ENCODE measurements around the gene PEX6. TPM values are rescaled to one million over a fixed set of nuclear protein-coding genes. Genes with fewer than 3 reads are reported as not detected.
A peak's percentile ranks its signal among the peaks of the same experiment; 100 is the strongest.

PEX6 gene
- total RNA-seq, 1 experiment from 2014 or later, result 26.1 TPM

DNA sequence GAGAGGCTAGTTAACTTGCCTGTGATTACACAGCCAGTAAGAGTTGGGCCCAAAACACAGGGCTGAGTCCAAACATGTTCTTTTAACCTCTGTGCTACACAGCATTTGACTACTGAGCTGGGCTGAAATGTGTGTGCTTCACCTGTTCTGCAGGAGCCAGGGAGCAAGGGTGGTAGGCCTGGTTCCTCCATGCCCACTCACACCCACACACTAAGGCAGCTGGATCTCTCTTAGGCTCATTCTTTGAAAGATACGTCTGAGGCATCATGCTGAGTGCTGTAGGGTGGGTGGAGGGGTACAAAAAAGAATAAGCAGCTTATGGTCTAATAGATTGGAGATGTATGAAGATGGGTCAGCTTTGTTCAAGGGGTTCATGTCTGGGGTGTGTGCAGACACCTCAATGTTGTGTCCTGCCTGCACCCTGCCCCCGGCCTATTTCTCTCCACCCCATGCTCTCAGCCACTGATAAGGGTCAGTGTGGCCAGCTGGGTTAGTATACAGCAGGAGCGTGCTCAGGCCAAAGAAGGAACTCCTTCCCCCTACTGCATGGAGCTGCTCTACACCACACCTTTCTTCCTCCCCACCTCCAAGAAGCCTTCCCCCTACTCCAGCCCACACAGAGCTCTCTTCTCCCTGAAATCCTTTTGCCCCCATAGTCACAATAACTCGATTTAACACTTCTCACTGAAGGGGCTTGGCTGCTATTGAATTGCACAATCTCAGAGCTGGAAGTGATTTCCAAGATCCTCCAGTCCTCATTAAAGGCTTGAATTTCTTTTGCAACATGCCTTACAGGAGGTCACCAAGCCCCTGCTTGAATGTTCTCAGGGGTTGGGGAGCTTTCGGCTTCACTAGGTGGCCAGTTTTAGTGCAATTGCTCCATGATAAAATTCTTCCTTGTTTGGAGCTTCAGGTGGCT lies 8.8 kb upstream of the PEX6 start:
- H3K4me3 ChIP-seq (ENCODE audit: low read depth, low read length, poor library complexity, severe bottlenecking), result no peak overlapping the region
- intact Hi-C loops (cut with micrococcal nuclease; ENCODE audit: unreplicated experiment), result no loop called here
- H3K9me3 ChIP-seq (ENCODE audit: low read depth, low read length, poor library complexity, severe bottlenecking), result no peaks in the 10 kb centered on the region
- ChIA-PET POLR2A (ENCODE audit: low non-redundant PET) (no interaction called here), CTCF (no interaction called here)
- H3K4me1 ChIP-seq (ENCODE audit: insufficient read depth, low read length, poor library complexity, severe bottlenecking), result peaks cover 7% of the 10 kb centered on the region
- peaks cover 16% of the 10 kb centered on the region for H3K36me3 ChIP-seq (ENCODE audit: insufficient read depth, low read length, poor library complexity, severe bottlenecking)
- no TSS peak for BruUV-seq (replicated peaks)
- no peak for DNase-seq (ENCODE audit: low spot score)
- no peaks in the 10 kb centered on the region for H3K27me3 ChIP-seq (replicated peaks; ENCODE audit: insufficient read depth, low read depth, low read length, poor library complexity)
- H3K27ac ChIP-seq (ENCODE audit: low read depth, low read length, poor library complexity, severe bottlenecking), result no peak overlapping the region
- TF ChIP-seq EZH2 (IDR thresholded peaks at IDR 0.05; ENCODE audit: borderline replicate concordance, low read depth, low read length, poor library complexity, severe bottlenecking), result no peak
- TF ChIP-seq, protein P1, sequence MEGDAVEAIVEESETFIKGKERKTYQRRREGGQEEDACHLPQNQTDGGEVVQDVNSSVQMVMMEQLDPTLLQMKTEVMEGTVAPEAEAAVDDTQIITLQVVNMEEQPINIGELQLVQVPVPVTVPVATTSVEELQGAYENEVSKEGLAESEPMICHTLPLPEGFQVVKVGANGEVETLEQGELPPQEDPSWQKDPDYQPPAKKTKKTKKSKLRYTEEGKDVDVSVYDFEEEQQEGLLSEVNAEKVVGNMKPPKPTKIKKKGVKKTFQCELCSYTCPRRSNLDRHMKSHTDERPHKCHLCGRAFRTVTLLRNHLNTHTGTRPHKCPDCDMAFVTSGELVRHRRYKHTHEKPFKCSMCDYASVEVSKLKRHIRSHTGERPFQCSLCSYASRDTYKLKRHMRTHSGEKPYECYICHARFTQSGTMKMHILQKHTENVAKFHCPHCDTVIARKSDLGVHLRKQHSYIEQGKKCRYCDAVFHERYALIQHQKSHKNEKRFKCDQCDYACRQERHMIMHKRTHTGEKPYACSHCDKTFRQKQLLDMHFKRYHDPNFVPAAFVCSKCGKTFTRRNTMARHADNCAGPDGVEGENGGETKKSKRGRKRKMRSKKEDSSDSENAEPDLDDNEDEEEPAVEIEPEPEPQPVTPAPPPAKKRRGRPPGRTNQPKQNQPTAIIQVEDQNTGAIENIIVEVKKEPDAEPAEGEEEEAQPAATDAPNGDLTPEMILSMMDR (conservative IDR thresholded peaks at IDR 0.05; ENCODE audit: low read depth, low read length), result no peak

DNA sequence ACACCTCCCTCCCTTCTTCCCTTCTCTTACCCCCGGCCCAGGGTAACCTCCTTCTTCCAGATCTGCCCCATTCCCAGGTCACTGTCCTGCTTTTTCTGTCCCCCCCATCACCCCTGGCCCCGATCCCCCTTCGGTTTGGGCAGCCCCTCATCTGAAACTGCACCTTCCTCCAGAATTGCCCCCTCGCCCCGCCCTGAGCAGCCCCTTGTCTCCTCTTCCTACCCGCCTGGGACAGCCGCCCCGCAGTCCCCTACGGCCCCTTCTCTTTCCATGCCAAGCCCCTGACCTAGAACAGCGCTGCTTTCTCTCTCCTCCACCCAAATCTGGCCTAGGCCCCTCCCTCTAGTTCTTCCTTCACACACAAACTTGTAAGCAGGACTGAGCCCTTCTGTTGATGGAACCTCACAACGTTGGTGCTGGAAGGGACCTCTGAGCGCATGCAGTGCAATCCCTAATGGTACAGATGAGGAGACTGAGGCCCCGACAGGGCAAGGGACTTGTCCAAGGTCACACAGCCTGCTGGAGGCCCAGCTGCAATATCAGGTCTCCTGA lies 6.0 kb upstream of the PEX6 start:
- Histone ChIP-seq H3K9me3 (ENCODE audit: low read depth, low read length, poor library complexity, severe bottlenecking) (no peaks in the 10 kb centered on the region), H3K4me3 (ENCODE audit: low read depth, low read length, poor library complexity, severe bottlenecking) (peak overlapping the region; percentile 90), H3K27me3 (replicated peaks; ENCODE audit: insufficient read depth, low read depth, low read length, poor library complexity) (no peaks in the 10 kb centered on the region), H3K27ac (ENCODE audit: low read depth, low read length, poor library complexity, severe bottlenecking) (peak overlapping the region; percentile 92), H3K4me1 (ENCODE audit: insufficient read depth, low read length, poor library complexity, severe bottlenecking) (peaks cover 7% of the 10 kb centered on the region), H3K36me3 (ENCODE audit: insufficient read depth, low read length, poor library complexity, severe bottlenecking) (peaks cover 14% of the 10 kb centered on the region)
- POLR2A ChIA-PET (ENCODE audit: low non-redundant PET), result no interaction called here
- intact Hi-C loops (cut with micrococcal nuclease; ENCODE audit: unreplicated experiment), result no loop called here
- CTCF ChIA-PET, result interaction anchor here (0.6 kb wide), 1 partner anchor 75 kb away, joined by 4 read pairs; no protein-coding TSS in a partner anchor
- peak; percentile 30 for DNase-seq (ENCODE audit: low spot score)
- BruUV-seq (replicated peaks), result no TSS peak
- TF ChIP-seq, protein P1 (conservative IDR thresholded peaks at IDR 0.05; ENCODE audit: low read depth, low read length), result no peak
- TF ChIP-seq EZH2 (IDR thresholded peaks at IDR 0.05; ENCODE audit: borderline replicate concordance, low read depth, low read length, poor library complexity, severe bottlenecking), result no peak

DNA sequence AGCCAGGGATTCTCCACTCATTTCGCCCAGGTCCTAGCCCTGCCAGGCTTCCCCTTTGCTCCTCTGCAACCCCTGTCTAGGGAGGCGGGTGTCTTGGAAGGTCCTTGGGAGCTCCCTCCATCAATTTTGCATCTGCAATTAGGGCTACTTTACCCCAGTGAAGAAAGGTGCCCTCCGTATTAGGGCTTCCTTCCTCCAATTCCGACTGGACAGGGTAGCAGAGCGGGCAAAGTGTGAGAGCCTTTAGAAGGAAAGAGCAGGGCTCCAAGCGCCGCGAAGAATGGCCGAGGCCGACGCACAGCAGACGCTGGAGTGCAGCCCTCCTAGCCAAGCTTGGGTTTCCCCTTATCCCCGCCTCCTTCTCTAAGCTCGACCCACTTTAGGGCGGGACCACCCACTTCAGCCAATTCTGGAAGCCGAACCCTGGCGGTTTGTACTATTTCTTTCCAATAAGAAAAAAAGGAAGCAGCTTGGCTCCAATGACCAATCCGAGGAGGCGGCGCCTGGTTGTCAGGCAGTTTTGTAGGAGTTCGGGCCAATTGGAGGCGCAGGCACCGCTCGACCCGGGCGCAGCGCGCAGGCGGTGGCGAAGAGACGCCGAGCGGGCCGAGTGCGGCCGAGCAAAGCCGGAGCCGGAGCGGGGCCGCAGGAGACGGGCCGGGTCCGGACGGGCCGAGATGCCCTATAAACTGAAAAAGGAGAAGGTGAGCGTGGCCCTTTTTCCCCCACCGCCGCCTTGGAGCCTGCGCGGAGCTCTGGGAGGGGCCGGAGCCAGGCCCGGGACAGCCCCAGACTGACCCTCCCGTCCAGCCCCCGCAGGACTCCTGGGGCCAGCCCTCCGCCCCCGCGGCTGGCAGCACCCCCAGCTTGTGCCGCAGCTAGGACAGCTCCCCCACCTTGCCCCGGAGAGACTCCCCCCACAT lies 5.3 kb upstream of the PEX6 start, which contains the start of gene PPP2R5D:
Gene PPP2R5D, plus strand, starts transcription at position 570 of the 923 bp plus-strand sequence. Its CDS starts 108 bp downstream, at position 678.
- H3K4me1 ChIP-seq (ENCODE audit: insufficient read depth, low read length, poor library complexity, severe bottlenecking), result peaks cover 13% of the 10 kb centered on the region
- peak; percentile 100 for DNase-seq (ENCODE audit: low spot score)

More for the DNA sequence above, 5.3 kb upstream of the PEX6 start, which contains the start of gene PPP2R5D:
- POLR2A ChIA-PET (ENCODE audit: low non-redundant PET), result interaction anchor here (0.5 to 0.9 kb wide), 4 partner anchors 30 to 187 kb away, joined by 3 to 22 read pairs (median 3); partner anchors contain the start of genes CNPY3 and KLHDC3
- Histone ChIP-seq H3K36me3 (ENCODE audit: insufficient read depth, low read length, poor library complexity, severe bottlenecking) (peaks cover 6% of the 10 kb centered on the region), H3K27ac (ENCODE audit: low read depth, low read length, poor library complexity, severe bottlenecking) (peak within 1 kb of the TSS; percentile 92), H3K4me3 (ENCODE audit: low read depth, low read length, poor library complexity, severe bottlenecking) (peak within 1 kb of the TSS; percentile 90), H3K27me3 (replicated peaks; ENCODE audit: insufficient read depth, low read depth, low read length, poor library complexity) (no peaks in the 10 kb centered on the region), H3K9me3 (ENCODE audit: low read depth, low read length, poor library complexity, severe bottlenecking) (no peaks in the 10 kb centered on the region)
- no TSS peak for BruUV-seq (replicated peaks)
- intact Hi-C loops (cut with micrococcal nuclease; ENCODE audit: unreplicated experiment), result no loop called here
- TF ChIP-seq EZH2 (IDR thresholded peaks at IDR 0.05; ENCODE audit: borderline replicate concordance, low read depth, low read length, poor library complexity, severe bottlenecking), result no peak
- TF ChIP-seq, protein P1 (conservative IDR thresholded peaks at IDR 0.05; ENCODE audit: low read depth, low read length), result no peak
- CTCF ChIA-PET, result interaction anchor here (0.5 to 0.7 kb wide), 4 partner anchors 13 to 80 kb away, joined by 3 to 4 read pairs (median 4); no protein-coding TSS in a partner anchor
